Tibial nerve (tissue), 4 donors: ENCODE measurements around the gene ANKFN1.

Source experiments
- CTCF ChIP-seq, 5 experiments: fragments of 200-600 bp in 3 of 5; fragments of 450-650 bp in 2 of 5; sonication (generic) in 3 of 5; IDR thresholded peaks; one replicate each; pipeline ENCODE4 v1.5.1; 2016 to 2019; ENCODE audit warnings: antibody characterized with exemption in 5 of 5, mild to moderate bottlenecking in 3 of 5, moderate library complexity in 2 of 5
- EP300 ChIP-seq, 2 donors: sonication (generic); formaldehyde crosslinking; IDR thresholded peaks; one replicate each; pipeline ENCODE4 v1.6.1; 2017; ENCODE audit warnings: antibody characterized with exemption in 2 of 2, mild to moderate bottlenecking in 1 of 2

GRCh38 chr17:56119936-56120335, 33.3 kb upstream of the ANKFN1 start:
- TF ChIP-seq CTCF (IDR thresholded peaks at IDR 0.05): no peak
- TF ChIP-seq EP300 (IDR thresholded peaks at IDR 0.05): no peak
